Astrocyte of the cerebellum (primary cell): ENCODE results near the gene GABRA5.
"Not testable (repeated sequence)": the region's sequence is repeated elsewhere in the genome, so short reads cannot be mapped to it uniquely, and the experiment has no call there.

Source experiments
- DNase-seq: peaks from one replicate; pipeline ENCODE4 v3.0.0-alpha.2; 2011; ENCODE audit warnings: low read depth
- H3K4me3 ChIP-seq: 2 replicates; pipeline ENCODE4 v1.5.1; 2011; ENCODE audit warnings: mild to moderate bottlenecking, low read depth, low read length, moderate library complexity
- in situ Hi-C: cut with HindIII; loops from 2 replicates; pipeline ENCODE4 v1.10.0; 2017; ENCODE audit warnings: low sequenced_read_pairs
- TF ChIP-seq, protein P1 (sequence below): IDR thresholded peaks from 2 replicates; pipeline ENCODE4 v1.5.1; 2012; ENCODE audit warnings: low read length, low read depth, moderate library complexity, mild to moderate bottlenecking; ENCODE audit errors: missing control alignments

GABRA5 gene

DNA sequence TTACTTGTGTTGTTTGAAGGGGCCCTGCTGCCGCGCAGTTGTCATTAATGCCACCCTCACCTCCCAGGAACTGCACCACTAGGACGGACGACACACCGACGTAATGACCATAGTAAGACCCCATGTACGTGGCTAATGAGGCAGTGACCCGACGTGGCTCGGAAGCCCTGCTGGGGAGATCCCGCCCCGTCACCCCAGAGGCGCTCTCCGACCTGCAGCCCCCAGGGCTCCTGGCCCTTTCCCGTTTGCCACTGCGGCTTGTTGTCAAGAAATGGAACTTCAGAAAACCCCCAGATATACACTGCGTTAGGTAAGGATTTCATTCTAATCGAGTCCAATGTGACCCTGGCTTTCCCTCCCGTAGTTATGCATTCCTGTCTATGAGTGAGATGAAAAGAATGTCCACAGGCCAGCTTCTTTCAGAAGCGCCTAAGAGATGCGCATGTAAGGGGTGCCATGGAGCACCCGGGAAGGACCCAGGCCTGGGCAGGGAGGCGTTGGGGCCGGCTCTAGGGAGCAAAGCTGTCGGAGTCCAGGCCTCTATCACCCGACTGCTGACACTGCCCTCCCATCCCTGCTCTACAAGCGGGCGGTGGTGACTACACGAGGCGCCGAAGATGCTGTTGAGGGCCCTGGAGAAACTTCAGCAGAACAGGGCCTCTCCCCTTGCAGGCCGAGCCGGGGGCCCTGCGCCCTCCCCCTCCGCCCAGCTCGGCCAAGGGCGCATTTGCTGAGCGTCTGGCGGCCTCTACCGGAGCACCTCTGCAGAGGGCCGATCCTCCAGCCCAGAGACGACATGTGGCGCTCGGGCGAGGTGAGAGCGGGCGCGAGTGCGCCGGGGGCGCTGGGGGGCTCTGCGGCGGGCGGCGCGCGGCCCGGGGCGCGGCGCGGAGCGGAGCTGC, at the start of gene GABRA5:
TSS of gene GABRA5 (plus strand) at position 765 of the 902 bp plus-strand sequence. CDS start 2,187 bp downstream, outside the sequence.
- peak within 1 kb of the TSS; percentile 35 for H3K4me3 ChIP-seq
- in situ Hi-C loops: no loop called here
- TF ChIP-seq, protein P1, sequence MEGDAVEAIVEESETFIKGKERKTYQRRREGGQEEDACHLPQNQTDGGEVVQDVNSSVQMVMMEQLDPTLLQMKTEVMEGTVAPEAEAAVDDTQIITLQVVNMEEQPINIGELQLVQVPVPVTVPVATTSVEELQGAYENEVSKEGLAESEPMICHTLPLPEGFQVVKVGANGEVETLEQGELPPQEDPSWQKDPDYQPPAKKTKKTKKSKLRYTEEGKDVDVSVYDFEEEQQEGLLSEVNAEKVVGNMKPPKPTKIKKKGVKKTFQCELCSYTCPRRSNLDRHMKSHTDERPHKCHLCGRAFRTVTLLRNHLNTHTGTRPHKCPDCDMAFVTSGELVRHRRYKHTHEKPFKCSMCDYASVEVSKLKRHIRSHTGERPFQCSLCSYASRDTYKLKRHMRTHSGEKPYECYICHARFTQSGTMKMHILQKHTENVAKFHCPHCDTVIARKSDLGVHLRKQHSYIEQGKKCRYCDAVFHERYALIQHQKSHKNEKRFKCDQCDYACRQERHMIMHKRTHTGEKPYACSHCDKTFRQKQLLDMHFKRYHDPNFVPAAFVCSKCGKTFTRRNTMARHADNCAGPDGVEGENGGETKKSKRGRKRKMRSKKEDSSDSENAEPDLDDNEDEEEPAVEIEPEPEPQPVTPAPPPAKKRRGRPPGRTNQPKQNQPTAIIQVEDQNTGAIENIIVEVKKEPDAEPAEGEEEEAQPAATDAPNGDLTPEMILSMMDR: peak; percentile 33
- DNase-seq: no peak

GRCh38 chr15:26831191-26831590, 35.7 kb upstream of the GABRA5 start:
- DNase-seq, in situ Hi-C loops, H3K4me3 ChIP-seq: not testable (repeated sequence)

DNA sequence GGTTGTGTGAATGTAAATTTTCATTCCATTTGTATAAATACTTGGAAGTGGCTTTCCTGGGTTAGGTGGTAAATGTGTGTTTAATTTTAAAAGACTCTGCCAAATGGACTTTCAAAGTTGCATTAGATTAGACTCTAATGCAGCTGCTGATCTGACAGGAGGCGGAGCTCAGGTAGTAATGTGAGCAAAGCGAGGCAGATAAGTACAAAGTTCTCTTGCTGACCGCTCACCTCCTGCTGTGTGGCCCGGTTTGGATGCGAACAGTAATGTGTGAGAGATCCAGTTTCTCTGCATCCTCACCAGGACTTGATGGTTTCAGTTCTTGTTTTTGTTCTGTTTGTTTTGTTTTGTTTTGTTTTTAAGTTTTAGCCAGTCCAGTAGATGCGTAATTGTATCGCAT, 34.9 kb upstream of the GABRA5 start:
- H3K4me3 ChIP-seq: no peak overlapping the region

GRCh38 chr15:26838742-26839460, 28.0 kb upstream of the GABRA5 start:
- DNase-seq: no peak
- TF ChIP-seq, protein P1: peak; percentile 13
- no peak overlapping the region for H3K4me3 ChIP-seq
- in situ Hi-C loops: no loop called here

More for the DNA sequence above, 34.9 kb upstream of the GABRA5 start:
- TF ChIP-seq, protein P1: no peak
- in situ Hi-C loops: no loop called here
- no peak for DNase-seq

DNA sequence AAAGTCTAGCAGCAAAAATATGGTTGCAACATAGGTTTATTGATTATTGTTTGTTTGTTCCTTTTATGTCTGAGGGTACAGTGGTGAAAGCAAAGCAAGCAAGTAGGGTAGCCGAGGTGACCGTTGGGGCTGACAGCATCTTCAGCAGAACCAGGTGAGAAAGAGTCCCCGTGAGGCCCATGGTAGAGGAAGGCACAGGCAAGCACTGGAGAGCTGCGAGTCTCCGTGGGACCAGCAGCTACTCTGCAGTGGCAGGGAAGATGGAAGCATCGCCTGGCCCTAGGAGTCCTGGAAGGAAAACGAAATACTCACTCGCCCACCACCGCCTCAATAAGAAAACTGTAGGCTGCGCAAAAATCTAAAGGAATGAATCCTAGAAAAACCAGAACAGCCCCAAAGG, 25.3 kb upstream of the GABRA5 start:
- no peak overlapping the region for H3K4me3 ChIP-seq
- in situ Hi-C loops: no loop called here
- no peak for DNase-seq
- TF ChIP-seq, protein P1: no peak

GRCh38 chr15:26841941-26842340, 24.9 kb upstream of the GABRA5 start:
- DNase-seq: no peak
- no peak overlapping the region for H3K4me3 ChIP-seq
- TF ChIP-seq, protein P1: no peak
- in situ Hi-C loops: no loop called here

- TF ChIP-seq, protein P1: no peak
- in situ Hi-C loops: no loop called here
Measured at GRCh38 chr15:26842391-26842790, 24.5 kb upstream of the GABRA5 start.

More at GRCh38 chr15:26842391-26842790, 24.5 kb upstream of the GABRA5 start:
- no peak for DNase-seq
- H3K4me3 ChIP-seq: no peak overlapping the region
